Glutamatergic neuron (in vitro differentiated cells): ENCODE measurements around the gene KCNIP1. TPM values are rescaled to one million over a fixed set of nuclear protein-coding genes. Genes with fewer than 3 reads are reported as not detected.

Experiments used
- DNase-seq: peaks from one replicate; pipeline ENCODE4 v3.0.0; 2022
- H3K27ac Mint-ChIP-seq: one replicate; pipeline ENCODE4 v1.8.0; 2020; ENCODE audit warnings: mild to moderate bottlenecking, mixed read lengths, inconsistent platforms; ENCODE audit not compliant: unreplicated experiment
- H3K27me3 Mint-ChIP-seq: one replicate; pipeline ENCODE4 v1.8.0; 2020; ENCODE audit warnings: mild to moderate bottlenecking, moderate library complexity, mixed read lengths, inconsistent platforms; ENCODE audit not compliant: unreplicated experiment
- H3K36me3 Mint-ChIP-seq: one replicate; pipeline ENCODE4 v1.8.0; 2020; ENCODE audit warnings: mild to moderate bottlenecking, mixed read lengths, inconsistent platforms; ENCODE audit not compliant: unreplicated experiment
- H3K4me1 Mint-ChIP-seq: one replicate; pipeline ENCODE4 v1.8.0; 2020; ENCODE audit warnings: mild to moderate bottlenecking, low read depth, mixed read lengths, inconsistent platforms; ENCODE audit not compliant: unreplicated experiment
- H3K4me3 Mint-ChIP-seq: one replicate; pipeline ENCODE4 v1.8.0; 2020; ENCODE audit warnings: mild to moderate bottlenecking, mixed read lengths, inconsistent platforms; ENCODE audit not compliant: unreplicated experiment
- H3K9me3 Mint-ChIP-seq: one replicate; pipeline ENCODE4 v1.8.0; 2020; ENCODE audit warnings: mild to moderate bottlenecking, moderate library complexity, mixed read lengths, inconsistent platforms; ENCODE audit not compliant: unreplicated experiment
- CTCF ChIP-seq: fragments of 200-600 bp; sonication (generic); IDR thresholded peaks from one replicate; pipeline ENCODE4 v1.5.0; 2021; ENCODE audit not compliant: partially characterized antibody, unreplicated experiment
- total RNA-seq: library from RNA; stranded (reverse); fragmentation: NEBNext Ultra II Directional; extraction: Animal tissue kit (Norgen Biotek cat#: 25700); gene quantifications from one replicate; pipeline ENCODE4 v1.2.1, GENCODE V29; 2021; ENCODE audit not compliant: unreplicated experiment

Gene KCNIP1
- total RNA-seq, 1 donor from 2014 or later = 0.47 TPM

- H3K4me1 Mint-ChIP-seq = no peaks in the 10 kb centered on the region
- H3K9me3 Mint-ChIP-seq = peaks cover 2% of the 10 kb centered on the region
- no peak overlapping the region for H3K4me3 Mint-ChIP-seq
- no peak for TF ChIP-seq CTCF
- H3K27ac Mint-ChIP-seq = no peak overlapping the region
- H3K36me3 Mint-ChIP-seq = no peaks in the 10 kb centered on the region
- no peaks in the 10 kb centered on the region for H3K27me3 Mint-ChIP-seq
- DNase-seq = no peak
Observed at GRCh38 chr5:170476704-170477103, 27.1 kb upstream of the KCNIP1 start.

- no peak overlapping the region for H3K27ac Mint-ChIP-seq
- H3K4me3 Mint-ChIP-seq = no peak overlapping the region
- no peaks in the 10 kb centered on the region for H3K36me3 Mint-ChIP-seq
- peaks cover 2% of the 10 kb centered on the region for H3K9me3 Mint-ChIP-seq
- no peaks in the 10 kb centered on the region for H3K4me1 Mint-ChIP-seq
- H3K27me3 Mint-ChIP-seq = no peaks in the 10 kb centered on the region
- no peak for TF ChIP-seq CTCF
- no peak for DNase-seq
Observed at GRCh38 chr5:170477906-170478305, 25.9 kb upstream of the KCNIP1 start.

- Mint-ChIP-seq H3K27ac (no peak overlapping the region), H3K27me3 (no peaks in the 10 kb centered on the region), H3K4me3 (no peak overlapping the region), H3K4me1 (no peaks in the 10 kb centered on the region), H3K36me3 (no peaks in the 10 kb centered on the region), H3K9me3 (peaks cover 2% of the 10 kb centered on the region)
- TF ChIP-seq CTCF = no peak
- no peak for DNase-seq
Observed at GRCh38 chr5:170478306-170478705, 25.5 kb upstream of the KCNIP1 start.

GRCh38 chr5:170479484-170479883, 24.3 kb upstream of the KCNIP1 start:
- no peak for DNase-seq

GRCh38 chr5:170480260-170480659, 23.6 kb upstream of the KCNIP1 start:
- Mint-ChIP-seq H3K4me1 (no peaks in the 10 kb centered on the region), H3K36me3 (no peaks in the 10 kb centered on the region), H3K9me3 (peaks cover 3% of the 10 kb centered on the region), H3K27me3 (peaks cover 4% of the 10 kb centered on the region), H3K4me3 (no peak overlapping the region), H3K27ac (no peak overlapping the region)
- TF ChIP-seq CTCF = no peak
- no peak for DNase-seq

More at GRCh38 chr5:170479484-170479883, 24.3 kb upstream of the KCNIP1 start:
- peaks cover 2% of the 10 kb centered on the region for H3K9me3 Mint-ChIP-seq
- TF ChIP-seq CTCF = no peak
- no peaks in the 10 kb centered on the region for H3K4me1 Mint-ChIP-seq
- peaks cover 2% of the 10 kb centered on the region for H3K27me3 Mint-ChIP-seq
- H3K27ac Mint-ChIP-seq = no peak overlapping the region
- no peak overlapping the region for H3K4me3 Mint-ChIP-seq
- H3K36me3 Mint-ChIP-seq = no peaks in the 10 kb centered on the region
